ENCODE measurements around the gene CEP95.
"Not testable (repeated sequence)": the region's sequence is repeated elsewhere in the genome, so short reads cannot be mapped to it uniquely, and the experiment has no call there.

CEP95 gene, protein sequence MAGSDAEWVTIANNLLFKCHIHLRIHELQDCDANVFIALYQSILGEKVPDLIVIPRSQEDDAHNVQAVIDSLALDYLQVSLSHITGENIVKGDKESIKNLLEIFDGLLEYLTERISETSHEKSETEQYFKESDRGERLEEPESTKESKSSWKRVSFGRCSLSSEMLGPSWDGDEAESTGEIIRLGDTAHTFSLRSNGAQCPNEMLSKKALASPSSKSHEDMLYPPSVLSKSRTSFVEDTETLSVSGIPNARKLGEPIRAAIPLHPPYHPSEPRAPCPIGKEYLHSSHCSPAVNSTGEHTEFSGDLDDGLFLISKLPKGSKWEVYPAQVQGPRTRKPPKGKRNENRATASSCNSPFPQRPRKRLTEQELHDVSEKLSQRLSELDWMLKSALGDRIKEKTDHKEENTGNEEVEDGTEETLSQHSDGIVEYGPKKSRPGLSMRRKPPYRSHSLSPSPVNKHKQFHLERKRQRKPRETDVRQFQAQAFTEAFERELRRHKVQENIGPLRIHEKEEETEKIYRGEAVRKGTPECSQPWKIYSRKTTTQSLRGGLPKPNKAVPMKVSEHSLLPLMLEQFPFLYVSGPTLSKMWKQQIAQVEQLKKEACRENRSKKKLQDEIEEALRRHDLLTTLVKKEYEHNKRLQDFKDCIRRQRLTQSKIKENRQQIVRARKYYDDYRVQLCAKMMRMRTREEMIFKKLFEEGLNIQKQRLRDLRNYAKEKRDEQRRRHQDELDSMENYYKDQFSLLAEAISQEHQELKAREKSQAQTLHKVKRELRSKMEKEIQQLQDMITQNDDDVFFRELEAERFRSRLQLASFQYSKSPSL

DNA sequence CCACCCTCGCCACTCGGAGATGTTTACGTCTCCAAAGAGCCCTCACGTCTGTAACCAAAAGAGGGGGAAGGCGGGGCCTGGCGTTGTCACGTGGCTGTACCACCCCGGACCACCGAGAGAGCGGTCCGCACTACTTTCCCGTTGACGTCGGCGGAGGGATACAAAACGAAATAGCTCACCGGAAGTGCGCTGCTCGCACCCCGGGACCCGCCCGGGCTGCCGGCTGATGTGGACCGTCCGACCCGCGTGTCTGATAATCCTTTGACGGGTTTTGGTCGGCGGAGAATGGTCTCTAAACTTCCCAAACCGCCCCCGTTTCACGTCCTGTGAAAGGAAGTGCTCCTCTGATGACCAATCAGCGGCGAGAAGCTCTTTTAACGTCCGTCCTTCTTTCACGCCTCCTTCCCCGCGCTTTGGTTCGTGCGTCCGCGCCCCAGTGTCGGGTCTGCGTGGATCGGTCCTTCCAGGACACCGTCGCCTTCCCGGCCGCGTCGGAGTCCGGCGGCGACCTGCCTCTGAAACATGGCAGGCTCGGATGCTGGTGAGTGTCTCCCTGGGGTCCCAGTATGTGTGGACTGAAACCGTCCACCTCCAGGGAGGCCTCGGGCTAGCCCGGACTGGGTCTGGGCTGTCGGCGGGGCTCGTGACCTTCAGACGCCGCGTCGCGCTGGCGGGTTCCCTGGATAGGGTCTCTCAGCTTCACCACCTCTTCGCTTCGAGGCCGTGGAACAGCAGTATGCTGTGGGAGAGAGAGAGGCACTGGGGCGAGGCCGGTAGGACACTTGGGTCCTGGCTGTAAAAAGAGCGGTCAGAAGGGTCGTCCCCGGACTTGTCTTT, at the start of gene CEP95:
Gene CEP95, plus strand, starts transcription at position 402 of the 837 bp plus-strand sequence. Its CDS starts 121 bp downstream, at position 523.
- peak; percentile 90 to 95 for DNase-seq (ENCODE audit: low read depth in 2 of 2, low spot score in 1 of 2)

- no peak for DNase-seq (ENCODE audit: low read depth in 2 of 2, low spot score in 1 of 2)
These were observed 49.6 kb upstream of the CEP95 start for GRCh38 chr17:64457156-64457555.

DNA sequence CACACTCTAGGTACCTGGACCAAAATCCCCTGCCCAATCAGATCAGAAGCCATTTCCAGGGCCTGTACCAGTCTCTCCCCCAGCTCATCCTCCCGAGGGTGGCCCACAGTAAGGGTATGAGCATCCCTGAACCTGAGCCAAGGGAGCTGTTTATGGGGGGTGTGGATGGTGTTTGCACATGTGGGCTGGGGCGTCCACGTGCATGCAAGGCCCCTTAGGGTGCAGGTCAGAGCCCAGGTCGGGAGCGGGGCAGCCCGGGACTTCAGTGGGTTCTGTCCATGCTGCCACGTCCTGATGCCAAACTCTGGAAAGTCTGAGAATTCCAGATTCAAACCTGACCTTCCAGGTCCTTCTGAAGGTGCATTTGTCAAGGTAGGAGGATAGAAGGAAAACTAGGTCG, 48.0 kb upstream of the CEP95 start:
- DNase-seq (ENCODE audit: low read depth in 2 of 2, low spot score in 1 of 2): no peak

DNA sequence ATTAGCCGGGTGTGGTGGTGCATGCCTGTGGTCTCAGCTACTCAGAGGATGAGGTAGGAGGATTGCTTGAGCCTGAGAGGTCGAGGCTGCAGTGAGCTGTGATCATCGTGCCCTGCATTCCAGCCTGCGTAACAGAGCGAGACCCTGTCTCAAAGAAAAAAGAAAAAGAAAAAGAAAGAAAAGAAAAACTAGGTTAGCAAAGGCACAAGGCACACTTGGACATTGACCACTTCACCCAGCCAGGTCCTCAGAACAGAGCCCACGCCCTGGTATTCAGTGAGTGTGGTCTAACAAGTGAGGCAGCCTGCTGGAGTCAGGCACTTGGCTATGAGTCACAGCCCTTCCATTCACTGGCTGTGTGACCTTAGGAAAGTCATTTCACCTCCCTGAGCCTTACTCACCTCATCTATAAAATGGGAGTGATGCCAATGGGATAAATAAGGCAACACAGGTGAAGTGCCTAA, 47.5 kb upstream of the CEP95 start:
- DNase-seq (ENCODE audit: low read depth in 2 of 2, low spot score in 1 of 2): no peak

DNA sequence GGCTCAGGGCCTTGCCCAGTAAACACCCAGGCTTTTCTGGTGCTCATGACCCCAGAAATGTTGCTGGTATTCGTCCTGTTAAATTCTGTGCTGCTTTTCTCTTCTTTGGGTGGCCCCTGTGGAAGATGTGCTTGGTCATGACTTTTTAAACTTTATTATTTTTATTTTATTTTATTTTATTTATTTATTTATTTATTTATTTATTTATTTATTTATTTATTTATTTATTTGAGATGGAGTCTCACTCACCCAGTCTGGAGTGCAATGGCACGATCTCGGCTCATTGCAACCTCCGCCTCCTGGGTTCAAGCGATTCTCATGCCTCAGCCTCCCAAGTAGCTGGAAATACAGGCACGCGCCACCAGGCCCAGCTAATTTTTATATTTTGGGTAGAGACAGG, 47.0 kb upstream of the CEP95 start:
- DNase-seq (ENCODE audit: low read depth in 2 of 2, low spot score in 1 of 2): not testable (repeated sequence)

DNA sequence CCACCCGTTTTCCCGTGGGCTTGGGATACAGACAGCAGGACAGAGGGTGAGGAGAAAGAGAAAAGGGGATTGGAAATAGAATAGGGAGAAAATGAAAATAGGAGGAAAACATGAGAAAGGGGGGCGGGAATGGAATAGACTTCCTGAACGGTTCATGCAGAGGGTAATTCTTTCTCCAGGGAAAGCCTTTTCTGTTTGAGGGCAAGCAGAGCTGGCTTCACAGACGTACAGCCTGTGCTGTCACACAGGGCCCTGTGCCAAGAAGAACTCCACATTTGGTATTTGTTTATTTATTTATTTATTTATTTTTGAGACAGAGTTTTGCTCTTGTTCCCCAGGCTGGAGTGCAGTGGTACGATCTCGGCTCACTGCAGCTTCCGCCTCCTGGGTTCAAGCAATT, 45.8 kb upstream of the CEP95 start:
- no peak for DNase-seq (ENCODE audit: low read depth in 2 of 2, low spot score in 1 of 2)

DNA sequence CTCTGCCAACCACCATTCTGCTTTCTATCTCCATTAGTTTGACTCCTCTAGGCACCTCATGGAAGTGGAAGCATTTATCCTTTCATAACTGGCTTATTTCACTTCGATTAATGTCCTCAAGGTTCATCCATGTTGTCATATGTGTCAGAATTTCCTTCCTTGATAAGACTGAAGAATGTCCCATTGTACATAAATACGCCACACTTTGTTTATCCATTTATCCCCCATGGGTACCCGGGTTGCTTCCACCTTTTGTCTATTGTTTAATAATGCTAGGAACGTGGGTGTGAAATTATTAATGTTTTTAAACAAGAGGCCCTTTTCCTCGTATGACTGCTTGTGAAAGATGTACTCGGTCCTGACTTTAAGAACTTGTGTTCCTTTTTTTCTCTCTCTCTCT, 45.0 kb upstream of the CEP95 start:
- DNase-seq (ENCODE audit: low read depth in 2 of 2, low spot score in 1 of 2): no peak

DNA sequence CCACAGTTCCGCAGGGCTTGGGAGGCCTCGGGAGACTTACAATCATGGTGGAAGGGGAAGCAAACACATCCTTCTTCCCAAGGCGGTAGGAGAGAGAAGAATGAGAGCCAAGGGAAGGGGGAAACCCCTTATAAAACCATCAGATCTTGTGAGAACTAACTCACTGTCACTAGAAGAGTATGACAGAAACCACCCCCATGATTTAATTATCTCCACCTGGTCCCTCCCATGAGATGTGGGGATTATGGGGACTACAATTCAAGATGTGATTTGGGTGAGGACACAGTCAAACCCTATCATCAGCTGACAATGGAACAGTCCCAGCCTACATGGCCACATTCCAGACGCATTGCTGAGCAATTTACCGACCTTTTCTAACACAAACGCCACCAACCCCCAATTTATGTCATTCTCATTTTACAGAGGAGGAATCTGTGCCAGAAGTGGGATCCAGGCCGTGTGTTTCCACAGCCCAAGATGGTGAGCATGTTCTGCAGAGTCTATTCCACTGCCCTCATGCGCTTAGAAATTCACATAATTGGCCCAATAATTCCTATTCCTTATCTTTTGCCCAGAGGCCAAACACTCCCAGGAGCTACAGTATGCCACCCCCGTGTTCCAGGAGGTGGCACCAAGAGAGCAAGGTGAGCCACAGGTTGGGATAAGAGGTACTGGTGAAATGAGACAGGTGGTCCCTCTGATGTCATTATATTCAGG, 40.6 kb upstream of the CEP95 start:
- no peak for DNase-seq (ENCODE audit: low read depth in 2 of 2, low spot score in 1 of 2)

- DNase-seq (ENCODE audit: low read depth in 2 of 2, low spot score in 1 of 2): not testable (repeated sequence)
These were observed 39.9 kb upstream of the CEP95 start for GRCh38 chr17:64466834-64467233.

DNA sequence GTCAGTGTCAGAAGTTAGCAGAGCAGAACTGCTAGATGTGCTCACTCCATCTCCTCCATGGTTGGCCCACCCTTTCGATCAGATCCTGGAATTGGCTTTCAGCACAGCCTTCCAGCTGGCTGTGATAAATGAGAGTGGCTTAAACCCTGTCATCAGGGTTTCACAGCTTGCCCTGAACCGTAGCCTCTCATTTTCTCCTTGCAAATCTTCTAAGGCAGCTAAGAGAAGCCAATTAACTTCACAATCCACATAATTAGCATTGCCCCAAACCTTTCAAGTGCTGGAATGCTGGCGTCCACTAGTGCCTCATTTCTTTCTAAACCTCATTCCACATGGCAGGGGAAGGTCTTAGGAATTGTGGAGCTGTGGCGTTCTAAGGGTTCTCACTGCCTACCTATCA, 36.2 kb upstream of the CEP95 start:
- DNase-seq (ENCODE audit: low read depth in 2 of 2, low spot score in 1 of 2): no peak

DNA sequence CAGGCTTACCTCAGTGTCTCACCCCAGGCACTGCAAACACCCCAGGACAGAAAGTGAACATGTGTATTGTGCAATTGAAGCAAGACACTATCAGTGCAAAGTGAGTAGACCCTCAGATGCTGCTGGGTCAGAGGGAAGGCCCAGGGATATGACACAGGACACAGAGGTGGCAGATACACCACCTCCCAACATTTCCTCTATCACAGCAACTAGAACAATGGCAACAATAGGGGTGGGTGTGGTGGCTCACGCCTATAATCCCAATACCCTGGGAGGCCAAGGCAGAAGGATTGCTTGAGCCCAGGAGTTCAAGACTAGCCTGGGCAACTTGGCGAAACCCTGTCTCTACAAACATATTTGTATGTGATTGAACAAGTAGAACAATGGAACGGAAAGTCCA, 35.3 kb upstream of the CEP95 start:
- DNase-seq (ENCODE audit: low read depth in 2 of 2, low spot score in 1 of 2): no peak

DNA sequence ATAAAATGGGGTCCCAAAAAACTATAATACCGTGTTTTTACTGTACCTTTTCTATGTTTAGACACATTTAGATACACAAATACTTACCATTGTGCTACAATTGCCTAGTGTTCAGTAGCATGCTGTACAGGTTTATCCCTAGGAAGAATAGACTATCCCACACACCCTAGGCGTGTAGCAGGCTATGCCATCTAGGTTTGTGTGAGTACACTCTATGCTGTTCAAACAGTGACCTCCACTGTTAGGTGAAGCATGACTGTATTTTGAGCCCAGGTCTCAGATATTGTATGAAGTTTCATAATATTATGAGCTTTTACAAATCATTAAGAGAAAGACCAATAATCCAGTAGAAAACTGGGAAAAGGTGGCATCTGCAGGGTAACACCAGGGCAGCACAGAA, 34.2 kb upstream of the CEP95 start:
- DNase-seq (ENCODE audit: low read depth in 2 of 2, low spot score in 1 of 2): no peak

- no peak for DNase-seq (ENCODE audit: low read depth in 2 of 2, low spot score in 1 of 2)
These were observed 28.9 kb upstream of the CEP95 start for GRCh38 chr17:64477849-64478248.

- DNase-seq (ENCODE audit: low read depth in 2 of 2, low spot score in 1 of 2): no peak
These were observed 25.8 kb upstream of the CEP95 start for GRCh38 chr17:64480951-64481350.

GRCh38 chr17:64484380-64484779, 22.4 kb upstream of the CEP95 start:
- DNase-seq (ENCODE audit: low read depth in 2 of 2, low spot score in 1 of 2): no peak

DNA sequence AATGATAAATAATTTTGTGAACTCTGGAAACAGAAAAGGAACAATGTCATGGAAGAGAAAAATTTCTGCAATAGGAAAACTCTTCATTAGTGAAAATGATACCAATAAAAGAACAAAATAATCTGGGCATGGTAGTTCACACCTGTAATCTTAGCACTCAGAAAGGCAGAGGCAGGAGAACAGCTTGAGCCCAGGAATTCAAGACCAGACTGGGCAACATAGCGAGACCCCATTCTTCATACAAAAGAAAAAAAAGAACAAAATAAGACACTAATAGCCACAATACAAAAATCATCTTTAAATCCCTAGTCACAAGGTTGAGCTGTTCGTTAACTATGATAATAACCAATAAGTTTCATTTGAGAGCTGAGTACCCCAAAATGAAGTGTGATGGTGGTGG, 18.5 kb upstream of the CEP95 start:
- DNase-seq (ENCODE audit: low read depth in 2 of 2, low spot score in 1 of 2): no peak

- no peak for DNase-seq (ENCODE audit: low read depth in 2 of 2, low spot score in 1 of 2)
These were observed 15.5 kb upstream of the CEP95 start for GRCh38 chr17:64491034-64491860.

GRCh38 chr17:64491994-64492393, 14.8 kb upstream of the CEP95 start:
- DNase-seq (ENCODE audit: low read depth in 2 of 2, low spot score in 1 of 2): no peak

DNA sequence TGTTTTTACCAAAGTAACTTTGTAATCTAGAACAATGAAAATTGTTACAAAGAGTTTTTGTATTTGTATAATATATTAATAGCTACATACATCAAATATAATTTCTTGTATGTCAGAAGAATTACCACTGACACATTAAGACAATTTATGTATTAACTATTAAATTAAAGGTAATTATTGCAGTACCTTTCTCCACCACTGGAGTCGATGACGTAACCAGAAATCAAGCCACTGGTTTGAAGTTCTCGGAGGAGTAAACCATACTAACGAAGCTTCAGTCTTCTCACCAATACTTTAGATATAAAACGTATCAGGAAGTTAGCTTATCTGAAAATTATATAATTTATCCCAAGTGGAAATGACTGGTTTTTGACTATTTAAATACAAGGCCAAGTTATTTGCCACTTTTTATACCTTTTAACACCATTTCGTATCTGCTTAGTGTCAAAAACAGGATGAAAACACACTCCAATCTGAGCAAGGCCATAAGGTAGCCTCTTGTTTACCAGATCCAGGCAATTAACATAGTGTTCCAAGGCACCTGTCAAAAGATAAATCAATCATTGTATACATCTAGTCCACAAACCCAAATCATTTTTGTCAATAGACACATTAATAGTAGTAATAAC, 14.2 kb upstream of the CEP95 start:
- no peak for DNase-seq (ENCODE audit: low read depth in 2 of 2, low spot score in 1 of 2)
